ENCODE data around the gene KCNMA1.
A peak's percentile ranks its signal among the peaks of the same experiment; 100 is the strongest.

The KCNMA1 gene

DNA sequence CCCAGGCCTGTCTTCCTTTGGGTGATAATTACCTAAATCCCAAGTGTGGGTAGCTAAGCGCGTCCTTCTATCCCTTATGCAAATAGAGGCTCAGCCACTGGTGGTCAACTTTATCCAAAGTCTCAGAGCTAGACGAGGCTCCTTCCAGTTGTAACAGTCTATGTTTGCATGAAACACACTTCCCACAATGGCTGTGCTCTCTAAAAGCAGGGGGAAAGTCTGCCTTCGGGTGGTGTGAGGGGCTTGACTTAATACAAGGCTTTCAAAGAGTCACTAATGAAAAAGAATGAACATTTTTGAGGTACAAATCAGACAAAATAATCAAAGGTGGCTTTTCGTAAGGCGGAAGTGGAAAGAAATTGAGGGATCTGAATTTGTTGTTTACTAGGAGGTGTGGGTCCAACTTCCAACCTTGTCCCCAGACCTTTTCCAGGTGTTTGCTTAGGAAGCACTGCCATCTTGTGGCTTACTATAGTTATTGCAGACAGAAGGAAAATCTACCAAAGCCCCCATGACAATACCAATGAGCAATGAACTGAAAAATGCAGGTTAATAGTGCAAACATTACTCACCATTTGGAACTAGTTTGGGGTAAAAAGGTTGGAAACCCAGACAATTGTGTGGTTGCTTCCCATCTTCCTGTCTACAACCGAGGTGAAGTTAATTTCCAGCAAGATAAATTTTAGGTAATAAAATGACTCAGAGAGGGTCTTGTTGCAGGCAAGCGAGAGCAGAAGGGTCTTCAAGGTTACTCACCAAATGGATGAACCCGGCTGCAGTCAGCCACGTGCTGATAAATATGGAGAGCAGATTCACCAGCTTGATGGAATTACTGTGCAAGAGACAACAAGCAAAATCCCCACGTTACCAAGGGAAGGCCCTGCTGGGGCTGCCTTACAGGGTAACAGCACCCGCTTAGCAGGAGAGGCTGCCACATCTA is 525.7 kb downstream of the KCNMA1 start:
- DNase-seq (ENCODE audit: low spot score), result peak; percentile 45

DNA sequence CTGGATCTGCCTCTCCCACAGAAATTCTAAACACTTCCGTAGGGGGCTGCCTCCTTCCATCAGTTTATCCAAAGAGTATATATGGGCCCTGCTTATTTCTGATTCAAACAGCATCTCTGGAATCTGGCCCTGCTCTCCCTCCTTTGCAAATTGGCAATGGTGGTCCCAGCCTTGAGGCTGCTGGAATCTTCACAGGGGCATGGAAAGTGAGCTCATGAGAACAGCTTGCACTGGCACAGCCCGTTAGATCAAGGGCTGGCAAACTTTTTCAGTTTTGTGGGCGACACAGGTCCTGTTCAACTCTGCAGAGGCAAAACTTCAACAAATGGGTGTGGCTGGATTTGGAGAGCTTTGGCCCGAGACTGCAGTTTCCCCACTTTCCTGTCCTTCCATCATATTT is 526.9 kb downstream of the KCNMA1 start:
- no peak for DNase-seq (ENCODE audit: low spot score)

DNA sequence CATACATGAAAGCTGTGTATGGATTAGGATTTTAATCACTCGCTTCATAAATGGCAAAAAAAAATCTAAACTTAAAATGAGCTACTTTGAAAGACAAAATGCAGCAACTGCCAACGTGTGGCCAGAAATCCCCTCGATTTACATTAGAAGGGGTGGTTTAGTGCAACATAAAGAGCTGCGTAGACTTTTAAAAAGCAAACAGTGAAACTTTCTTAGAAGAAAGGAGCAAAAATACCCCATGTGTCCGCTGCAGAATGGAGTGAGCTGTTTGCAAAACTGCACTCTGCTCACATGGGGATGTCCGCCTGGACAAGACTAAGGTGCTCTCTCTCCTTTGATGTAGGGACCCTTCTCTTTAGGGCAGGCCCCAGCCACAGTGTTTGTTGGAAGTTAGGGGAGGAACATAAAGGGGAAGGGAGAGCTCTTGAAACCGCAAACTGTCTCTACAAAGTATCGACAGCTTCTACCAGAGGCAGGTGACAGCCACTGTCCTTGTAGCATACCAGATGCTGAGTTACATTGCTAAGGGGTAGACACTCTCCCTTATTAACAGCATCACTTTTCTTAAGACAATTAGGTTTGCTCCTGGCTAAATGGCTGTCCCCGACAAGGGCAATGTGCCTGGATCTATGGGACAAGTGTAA is 528.1 kb downstream of the KCNMA1 start:
- DNase-seq (ENCODE audit: low spot score), result no peak

DNA sequence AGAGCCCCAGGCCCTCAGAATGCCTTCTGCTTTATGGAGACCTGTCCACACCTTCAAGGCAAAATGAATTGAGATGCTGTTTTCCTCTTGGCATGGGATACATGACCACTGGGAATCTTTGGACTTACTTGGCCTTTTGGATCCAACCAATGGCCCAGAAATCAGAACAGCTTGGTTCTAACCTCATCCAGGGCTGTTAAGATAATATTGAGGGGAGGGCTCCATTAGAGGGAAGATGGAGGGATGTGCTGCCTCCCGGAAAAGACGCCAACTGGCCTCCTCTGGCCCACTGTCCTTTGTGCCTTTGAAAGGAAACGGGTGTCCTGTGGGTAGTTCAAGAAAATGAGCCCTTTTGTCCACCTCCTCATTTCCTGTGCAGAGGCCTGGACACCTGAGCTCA is 530.9 kb downstream of the KCNMA1 start:
- no peak for DNase-seq (ENCODE audit: low spot score)

DNA sequence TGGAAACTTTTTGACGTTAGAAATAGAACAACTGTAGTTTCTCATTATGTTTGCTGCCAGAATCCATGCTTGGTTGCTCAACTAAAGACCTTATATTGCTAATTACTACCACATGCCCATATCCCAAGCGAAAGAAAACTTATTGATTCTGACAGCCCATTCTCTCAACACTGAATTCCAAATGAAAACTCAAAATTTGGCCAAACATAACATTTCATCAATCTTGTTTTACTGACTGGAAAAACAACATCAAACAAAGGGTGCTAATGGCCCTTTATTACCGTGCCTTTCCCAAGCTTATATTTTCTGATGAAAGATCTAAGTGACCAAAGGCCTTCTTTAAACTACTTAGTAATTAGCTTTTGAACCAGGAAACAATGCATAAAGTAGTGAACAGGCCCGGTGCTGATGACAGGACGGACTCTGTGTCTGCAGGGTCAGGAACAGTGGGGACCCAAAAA is 531.8 kb downstream of the KCNMA1 start:
- DNase-seq (ENCODE audit: low spot score), result no peak

DNA sequence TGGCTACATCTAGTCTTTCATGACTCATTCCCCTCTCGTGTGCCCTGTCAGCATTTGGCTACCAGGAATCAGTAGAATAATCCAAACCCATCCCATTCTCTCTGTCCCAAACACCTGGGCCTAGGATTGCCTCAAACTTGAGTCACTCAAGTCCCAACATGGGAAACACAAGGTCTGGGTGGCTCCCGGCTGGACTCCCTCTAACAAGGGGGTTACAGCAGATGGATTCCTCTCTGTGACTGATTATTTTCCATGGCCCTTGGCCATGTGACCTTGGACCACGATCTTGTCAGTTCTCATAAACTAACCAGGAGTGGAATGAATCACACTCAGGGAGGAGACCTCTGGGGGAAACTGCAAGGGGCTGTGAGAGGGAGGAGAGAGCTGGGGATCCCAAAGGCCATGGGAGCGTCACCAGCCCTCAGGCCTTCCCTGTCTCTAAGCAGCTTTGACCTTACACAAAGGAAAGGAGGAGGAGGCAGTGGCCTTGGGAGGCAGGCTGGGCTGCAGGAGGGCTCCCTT is 533.1 kb downstream of the KCNMA1 start:
- DNase-seq (ENCODE audit: low spot score), result no peak

DNA sequence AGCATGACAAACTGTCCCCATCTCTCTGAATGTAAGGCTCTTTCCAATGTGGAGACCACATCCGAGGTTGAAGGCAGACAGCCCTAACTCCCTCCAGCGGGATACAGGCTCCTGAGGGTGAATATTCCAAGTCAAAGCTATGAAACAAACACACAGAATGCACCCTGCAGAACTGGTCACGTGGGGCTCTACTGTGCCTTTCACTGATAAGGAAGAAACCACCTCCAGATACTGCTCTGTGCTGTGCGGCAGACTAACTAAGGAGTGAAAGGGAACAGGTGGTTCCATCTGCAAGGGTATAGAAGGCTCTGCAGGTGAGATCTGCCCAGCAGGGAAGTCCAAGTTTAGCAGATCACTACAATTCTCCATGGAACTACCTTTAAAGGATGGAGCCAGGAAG is 534.4 kb downstream of the KCNMA1 start:
- no peak for DNase-seq (ENCODE audit: low spot score)

DNA sequence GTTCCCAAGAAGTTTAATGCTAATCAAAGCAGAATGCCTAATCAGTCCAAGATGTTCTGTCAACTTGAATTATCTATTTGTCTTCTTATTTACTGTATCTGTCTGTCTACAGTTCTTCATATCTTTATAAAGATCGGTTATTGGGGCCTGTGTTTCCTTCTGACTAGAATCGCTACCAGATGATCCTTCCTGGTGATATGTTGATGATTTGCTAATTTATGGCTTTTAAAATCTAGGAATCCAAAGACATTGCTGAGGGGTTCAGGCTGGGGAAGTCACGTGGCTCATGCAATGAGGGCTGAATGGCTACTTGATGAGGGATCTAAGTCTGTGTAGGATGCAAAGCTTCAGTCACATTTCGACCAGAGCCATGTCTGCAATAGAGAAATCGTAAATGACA is 536.3 kb downstream of the KCNMA1 start:
- no peak for DNase-seq (ENCODE audit: low spot score)

DNA sequence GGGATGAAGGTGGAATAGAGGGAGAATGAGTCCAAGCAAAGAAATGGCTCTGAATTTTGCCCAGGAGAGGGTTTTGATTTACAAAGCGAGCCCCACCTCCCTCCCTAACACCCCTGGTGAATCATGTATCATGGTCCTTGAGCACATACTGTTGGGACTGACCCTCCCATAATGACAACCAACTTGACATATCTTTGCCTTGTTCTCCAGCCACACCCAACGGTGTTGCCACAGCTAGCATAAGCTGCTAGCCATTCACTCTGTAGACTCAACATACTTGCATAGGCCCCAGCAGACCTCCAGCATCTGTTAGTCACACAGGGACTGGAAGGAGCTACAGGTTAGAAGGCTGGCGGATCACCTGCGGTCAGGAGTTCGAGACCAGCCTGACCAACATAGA is 538.5 kb downstream of the KCNMA1 start:
- no peak for DNase-seq (ENCODE audit: low spot score)

DNA sequence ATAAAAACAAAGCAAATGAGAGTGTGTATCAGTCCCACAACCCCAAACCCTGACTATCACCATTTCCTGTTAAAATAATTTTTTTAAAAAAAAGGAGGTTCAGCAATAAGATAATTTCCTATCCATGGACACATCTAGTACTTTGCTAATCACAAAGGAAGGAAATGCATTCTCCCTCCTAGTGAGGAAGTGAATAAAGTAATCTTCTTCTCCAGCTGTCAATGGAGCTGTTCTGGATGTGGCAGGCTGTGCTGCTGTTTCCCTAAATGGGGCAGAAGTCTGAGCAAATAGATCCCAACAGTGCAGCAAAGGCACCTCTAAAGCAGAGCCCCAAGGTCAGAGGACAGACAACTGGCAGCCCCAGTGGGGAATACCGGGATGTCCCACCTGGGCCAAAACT is 540.0 kb downstream of the KCNMA1 start:
- no peak for DNase-seq (ENCODE audit: low spot score)

DNA sequence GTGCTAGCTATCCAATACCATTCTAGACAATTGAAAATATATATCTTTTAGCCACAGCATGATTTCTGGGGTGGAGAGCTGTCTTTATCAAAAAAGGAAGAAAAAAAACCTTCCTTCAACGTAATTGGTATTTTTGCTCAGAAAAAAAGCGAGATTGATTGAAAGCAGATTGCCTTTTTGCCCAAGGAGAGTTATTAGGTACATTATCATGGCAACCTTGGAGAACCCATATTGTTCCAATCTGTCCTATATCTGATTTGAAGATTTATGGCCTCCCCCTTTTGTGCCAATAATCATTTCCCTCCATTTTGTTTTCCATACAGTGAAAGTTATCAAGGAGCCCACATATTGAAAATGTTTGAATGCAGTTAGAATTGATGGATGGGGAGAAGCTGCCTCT is 544.5 kb downstream of the KCNMA1 start:
- no peak for DNase-seq (ENCODE audit: low spot score)

DNA sequence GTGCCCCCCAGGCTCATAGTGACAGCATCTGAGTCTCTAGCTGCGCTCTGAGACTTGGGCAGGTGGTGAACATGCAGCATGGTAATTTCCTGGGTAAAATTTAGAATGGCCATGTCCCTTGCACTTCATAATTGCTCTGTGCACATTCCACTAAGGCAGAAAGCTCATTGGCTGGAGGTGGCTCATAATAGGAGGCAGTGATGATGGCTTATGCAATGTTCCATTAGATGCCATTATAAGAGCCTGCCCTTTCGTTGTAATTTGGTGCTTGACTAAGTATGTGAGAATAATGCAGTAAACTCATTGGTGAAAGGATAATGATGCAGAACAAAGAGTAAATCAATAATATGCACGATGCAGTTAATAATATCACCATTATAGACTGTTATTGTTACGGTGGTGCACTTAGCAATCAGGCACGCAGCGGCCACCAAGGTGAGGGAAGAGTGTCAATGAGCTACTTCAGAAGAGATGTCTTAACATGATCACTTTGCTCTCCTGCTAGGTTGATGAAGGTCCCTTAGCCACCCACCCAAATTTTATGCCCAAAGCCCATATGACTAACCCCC is 545.9 kb downstream of the KCNMA1 start:
- DNase-seq (ENCODE audit: low spot score), result no peak

DNA sequence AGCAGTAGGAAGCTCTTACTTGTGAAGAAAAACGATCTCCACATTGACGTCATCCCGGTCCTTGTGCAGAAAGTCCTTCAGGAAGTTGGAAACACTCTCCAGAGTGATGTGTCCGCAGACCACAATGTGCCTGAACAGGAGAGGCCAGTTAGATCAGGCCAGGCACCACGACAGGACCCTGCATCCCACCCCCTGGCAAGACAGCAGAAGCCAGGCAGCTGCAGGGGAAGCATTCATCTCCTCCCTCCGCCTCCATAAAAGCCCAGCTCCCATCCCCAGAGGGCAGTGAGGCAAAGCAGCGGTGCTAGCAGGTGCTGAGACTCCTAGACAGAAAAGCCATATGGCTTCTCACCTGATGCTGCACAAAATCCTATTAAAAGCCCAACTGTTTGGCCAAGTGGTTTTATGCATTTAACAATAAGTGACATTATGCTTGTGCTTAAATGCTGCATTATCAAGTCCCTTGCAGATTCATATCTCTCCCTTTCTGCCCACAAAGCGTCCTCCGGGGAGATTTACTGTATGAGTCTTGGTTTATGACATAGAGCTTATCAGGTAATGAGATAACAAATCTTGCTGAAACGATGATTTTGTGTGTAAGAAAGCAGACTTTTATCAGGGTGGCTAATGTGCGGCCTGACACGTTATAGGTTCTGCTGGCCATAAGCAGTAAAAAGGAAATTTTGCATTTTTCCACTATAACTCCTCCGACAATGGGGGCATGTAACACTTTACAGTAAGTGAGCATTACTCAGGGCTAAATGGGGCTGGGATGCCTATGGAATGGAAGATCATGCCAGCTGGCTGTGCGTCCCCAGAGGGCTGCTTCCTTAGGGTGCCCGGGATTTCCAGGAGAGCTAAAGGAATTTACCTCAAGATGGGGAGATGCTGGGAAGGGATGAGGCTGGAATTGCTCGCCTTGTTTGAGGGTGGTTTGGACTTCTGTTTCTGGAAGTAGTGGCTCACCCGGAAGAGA is 546.9 kb downstream of the KCNMA1 start:
- no peak for DNase-seq (ENCODE audit: low spot score)

DNA sequence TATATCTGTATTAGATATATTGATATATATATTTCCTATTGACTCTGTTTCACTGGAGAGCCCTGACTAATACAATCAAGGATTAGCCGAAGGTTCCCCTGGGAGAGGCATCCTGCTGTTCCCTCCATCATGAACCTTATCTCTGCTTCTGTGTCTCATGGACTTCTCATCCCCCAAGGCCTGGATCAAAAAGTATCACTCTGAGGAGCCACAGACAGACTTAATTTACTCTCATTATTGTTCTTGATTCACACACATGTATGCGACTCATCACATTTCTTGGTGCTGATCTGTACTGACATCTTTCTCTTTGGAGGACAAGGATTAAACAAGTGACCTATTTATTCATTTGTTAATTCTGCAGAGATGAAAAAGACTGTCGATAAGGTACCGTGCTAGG is 550.2 kb downstream of the KCNMA1 start:
- DNase-seq (ENCODE audit: low spot score), result no peak

DNA sequence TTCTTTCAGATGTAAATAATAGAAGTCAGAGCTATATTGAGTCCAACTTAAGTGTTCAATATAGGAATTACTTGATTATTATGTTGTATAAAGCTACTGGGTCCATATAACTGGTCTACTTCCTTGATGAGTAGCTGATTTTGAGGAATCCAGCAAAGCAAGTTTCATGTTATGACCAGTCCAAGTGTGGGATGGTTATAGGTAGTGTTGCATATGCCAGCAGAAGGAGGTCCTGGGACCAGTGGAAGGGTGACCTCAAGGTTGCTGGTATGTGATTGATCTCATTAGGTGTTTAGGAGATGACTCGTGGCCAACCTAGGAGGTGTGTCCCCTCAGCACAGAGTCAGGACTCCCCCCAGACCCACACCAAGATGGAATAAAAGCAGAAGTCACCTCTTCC is 551.5 kb downstream of the KCNMA1 start:
- no peak for DNase-seq (ENCODE audit: low spot score)

DNA sequence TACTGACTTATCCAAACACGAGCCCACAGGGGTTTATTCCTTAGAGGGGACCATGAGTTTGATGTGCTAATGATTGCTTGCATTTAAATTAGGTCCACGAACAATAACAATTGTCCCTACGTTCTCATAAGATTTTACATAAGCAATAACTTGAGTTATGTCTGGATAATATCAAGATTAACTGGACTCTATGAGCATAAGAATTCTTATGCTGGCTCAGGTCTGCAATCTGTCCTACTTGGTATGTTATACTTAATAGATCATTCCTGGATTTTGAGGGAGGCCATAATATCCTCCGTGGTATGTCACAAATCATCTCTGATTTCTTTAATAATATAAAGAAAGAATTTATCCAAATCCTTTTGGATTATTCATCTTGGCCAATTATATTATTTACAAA is 552.3 kb downstream of the KCNMA1 start:
- DNase-seq (ENCODE audit: low spot score), result no peak

DNA sequence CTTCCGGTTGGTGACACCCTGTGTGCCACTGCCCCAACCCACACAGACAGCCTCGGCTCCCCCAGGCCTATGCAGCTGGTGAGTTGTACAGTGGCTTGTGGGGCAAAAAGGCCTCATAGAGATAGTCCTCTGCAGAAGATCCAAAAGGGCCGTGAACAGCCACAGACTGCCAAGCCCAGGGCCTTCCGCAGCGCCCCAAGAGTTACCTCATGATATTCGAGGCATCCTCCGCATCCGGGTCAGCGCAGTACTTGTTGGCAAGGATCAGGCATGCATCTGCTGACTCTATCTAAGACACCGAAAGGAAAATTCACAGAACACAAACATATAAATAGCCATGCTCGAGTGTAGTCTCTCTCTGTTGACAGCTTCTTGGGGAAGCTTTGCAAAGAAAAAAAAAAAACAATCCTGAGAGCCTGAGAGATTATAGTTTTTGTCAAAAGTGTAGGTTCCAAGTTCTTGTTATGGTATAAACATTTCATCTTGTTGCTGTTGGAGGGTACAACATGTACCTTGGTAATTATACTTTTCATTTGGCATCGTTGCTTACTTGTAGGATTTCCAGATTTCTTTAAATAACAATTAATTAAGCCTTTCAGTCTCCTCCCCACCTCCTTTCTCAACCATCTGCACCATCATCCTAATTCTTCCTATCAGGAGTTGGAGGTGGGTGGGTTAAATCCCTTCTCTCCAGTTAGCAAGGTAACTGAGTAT is 553.0 kb downstream of the KCNMA1 start:
- DNase-seq (ENCODE audit: low spot score), result no peak

DNA sequence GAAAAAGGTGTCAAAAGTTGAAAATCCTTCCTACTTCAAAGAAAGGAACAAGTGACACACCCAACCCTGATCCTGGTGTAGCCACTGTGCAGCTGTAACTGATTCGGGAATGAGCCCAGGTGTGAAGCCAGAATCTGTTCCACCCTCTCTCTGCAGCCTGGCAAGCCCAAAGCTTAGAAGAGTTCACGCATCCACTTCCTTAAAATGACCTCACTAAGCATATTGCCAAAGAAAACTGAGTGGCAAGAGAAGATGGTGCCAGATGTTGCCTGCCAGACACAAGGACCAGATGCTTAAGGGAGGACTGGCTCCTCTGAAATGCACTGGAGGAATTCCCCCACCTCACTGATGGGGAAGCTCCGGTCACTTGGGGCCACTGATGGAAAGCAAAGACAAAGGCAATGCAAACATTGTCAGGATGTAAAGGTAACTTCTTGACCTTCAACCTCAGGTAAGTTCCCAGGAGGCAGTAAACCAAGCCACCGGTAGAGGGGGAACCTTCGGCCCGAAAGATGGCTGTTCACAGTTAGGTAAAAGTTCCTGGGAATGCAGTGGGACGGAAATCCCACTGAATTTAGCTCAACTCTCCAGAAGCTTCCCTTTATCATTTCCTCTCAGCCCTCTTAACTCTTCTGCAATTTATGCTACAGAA is 554.9 kb downstream of the KCNMA1 start:
- no peak for DNase-seq (ENCODE audit: low spot score)

DNA sequence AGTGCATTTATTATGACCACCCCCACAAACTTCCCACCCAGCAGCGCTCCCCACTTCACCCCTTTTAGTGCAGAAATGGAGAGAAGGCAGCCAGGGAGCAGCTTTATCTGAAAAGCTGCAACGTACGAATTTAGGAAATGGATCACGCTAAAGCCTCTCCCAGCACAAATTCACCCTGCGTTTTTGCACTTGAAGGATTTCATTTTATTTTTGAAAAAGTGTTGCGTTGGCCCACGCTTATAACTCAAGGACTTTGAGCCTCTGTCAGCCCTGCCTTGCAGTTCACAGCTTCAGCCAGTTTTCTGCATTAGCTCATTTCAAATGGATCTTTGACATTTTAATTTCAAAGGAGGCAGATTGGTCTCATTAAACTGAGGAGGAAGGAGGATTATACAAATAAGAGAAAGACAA is 556.1 kb downstream of the KCNMA1 start:
- DNase-seq (ENCODE audit: low spot score), result no peak

DNA sequence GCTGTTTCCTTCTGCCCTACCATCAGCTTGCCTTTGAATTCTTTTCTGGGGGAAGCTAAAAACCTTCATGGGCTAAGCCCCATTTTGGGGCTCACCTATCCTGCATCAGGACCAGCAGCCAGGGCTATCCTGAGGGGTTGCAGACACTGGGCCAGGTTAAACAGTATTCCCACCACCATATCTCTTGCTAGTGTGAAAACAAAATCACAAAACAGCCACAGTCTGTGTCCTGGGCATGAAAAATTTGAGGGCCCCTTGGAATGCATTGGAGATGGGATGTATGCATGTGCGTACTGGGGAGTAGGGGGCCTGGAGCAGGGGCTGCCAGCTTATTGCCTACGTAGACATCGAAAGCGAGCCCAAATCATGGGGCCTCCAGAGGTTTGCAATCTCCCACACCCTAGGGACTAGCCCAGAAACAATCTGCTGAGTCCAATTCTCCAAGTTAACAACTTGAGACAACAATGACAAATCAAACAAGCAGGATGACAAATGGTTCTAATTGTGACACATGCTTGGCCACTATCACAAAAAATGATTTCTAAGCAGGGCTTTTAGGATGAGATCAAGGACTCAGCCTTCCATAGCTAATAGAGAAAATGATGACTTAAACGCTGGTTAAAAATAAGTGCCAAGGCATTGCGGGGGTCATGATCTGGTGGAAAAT is 557.1 kb downstream of the KCNMA1 start:
- no peak for DNase-seq (ENCODE audit: low spot score)

Measured in germinal center (tissue), 1 donor.